Measurements from ENCODE around the gene KCNQ1. TPM values are rescaled to one million over a fixed set of nuclear protein-coding genes. Genes with fewer than 3 reads are reported as not detected.

KCNQ1 gene
- total RNA-seq, 1 donor from 2014 or later = 52.9 TPM

GRCh38 chr11:2443881-2444820, 657 bp upstream of the KCNQ1 start, which contains the start of gene TRPM5:
TRPM5 (minus strand) TSS chr11:2444514; CDS start chr11:2423036, 21,478 bp downstream.
- Histone ChIP-seq H3K9me3 (no peaks in the 10 kb centered on the region), H3K36me3 (no peaks in the 10 kb centered on the region), H3K27ac (no peak within 1 kb of the TSS), H3K4me3 (peak within 1 kb of the TSS; percentile 57), H3K27me3 (peaks cover 9% of the 10 kb centered on the region), H3K4me1 (peaks cover 29% of the 10 kb centered on the region)
- intact Hi-C loops (cut with DNase I) = no loop called here
- TF ChIP-seq CTCF (IDR thresholded peaks at IDR 0.05) = no peak
- DNase-seq (peak; percentile 73), ATAC-seq (peak; percentile 56)

- Histone ChIP-seq H3K36me3 (no peaks in the 10 kb centered on the region), H3K27ac (no peak overlapping the region), H3K4me3 (peak overlapping the region; percentile 57), H3K27me3 (peaks cover 9% of the 10 kb centered on the region), H3K9me3 (no peaks in the 10 kb centered on the region), H3K4me1 (peaks cover 29% of the 10 kb centered on the region)
- no peak for TF ChIP-seq CTCF (IDR thresholded peaks at IDR 0.05)
- intact Hi-C loops (cut with DNase I) = no loop called here
- peak; percentile 29 for ATAC-seq
- peak; percentile 80 for DNase-seq
These were observed 1.1 kb downstream of the KCNQ1 start for GRCh38 chr11:2445746-2446551.

GRCh38 chr11:2446590-2447252, 1.9 kb downstream of the KCNQ1 start:
- no peaks in the 10 kb centered on the region for H3K9me3 ChIP-seq
- peak overlapping the region; percentile 57 for H3K4me3 ChIP-seq
- H3K27ac ChIP-seq = peak overlapping the region; percentile 47
- H3K36me3 ChIP-seq = no peaks in the 10 kb centered on the region
- ATAC-seq (peak; percentile 2), DNase-seq (peak; percentile 76)
- peaks cover 29% of the 10 kb centered on the region for H3K4me1 ChIP-seq
- H3K27me3 ChIP-seq = peaks cover 9% of the 10 kb centered on the region
- intact Hi-C loops (cut with DNase I) = no loop called here
- no peak for TF ChIP-seq CTCF (IDR thresholded peaks at IDR 0.05)

GRCh38 chr11:2447253-2447950, 2.6 kb downstream of the KCNQ1 start:
- no peaks in the 10 kb centered on the region for H3K9me3 ChIP-seq
- peaks cover 29% of the 10 kb centered on the region for H3K4me1 ChIP-seq
- peak overlapping the region; percentile 47 for H3K27ac ChIP-seq
- no peak for TF ChIP-seq CTCF (IDR thresholded peaks at IDR 0.05)
- DNase-seq = peak; percentile 68
- H3K36me3 ChIP-seq = no peaks in the 10 kb centered on the region
- intact Hi-C loops (cut with DNase I) = no loop called here
- peaks cover 9% of the 10 kb centered on the region for H3K27me3 ChIP-seq
- ATAC-seq = peak; percentile 2
- peak overlapping the region; percentile 57 for H3K4me3 ChIP-seq

Measured in upper lobe of right lung (tissue), 1 donor.